Central memory CD8-positive, alpha-beta T cell (primary cell): ENCODE measurements around the gene DST.
"Not testable (repeated sequence)": the region's sequence is repeated elsewhere in the genome, so short reads cannot be mapped to it uniquely, and the experiment has no call there.

Experiments
- ATAC-seq: fragments of 150-1000 bp; cut with Tn5 transposase; replicated peaks from 2 replicates; pipeline ENCODE4 v1.10.0; 2022; ENCODE audit warnings: mild to moderate bottlenecking, moderate FRiP score, moderate number of reproducible peaks; ENCODE audit not compliant: poor library complexity, severe bottlenecking; ENCODE audit errors: extremely low read depth
- DNase-seq, 2 donors: peaks; one replicate each; pipeline ENCODE4 v3.0.0; 2021; ENCODE audit warnings: low spot score in 2 of 2
- H3K27ac Mint-ChIP-seq: one replicate; pipeline ENCODE4 v1.8.0; 2022; ENCODE audit warnings: low read depth, mild to moderate bottlenecking, moderate library complexity, mixed read lengths
- H3K27me3 Mint-ChIP-seq: one replicate; pipeline ENCODE4 v1.8.0; 2022; ENCODE audit warnings: mixed read lengths
- H3K36me3 Mint-ChIP-seq: one replicate; pipeline ENCODE4 v1.8.0; 2022; ENCODE audit warnings: mild to moderate bottlenecking, moderate library complexity, mixed read lengths; ENCODE audit not compliant: insufficient read depth
- H3K4me1 Mint-ChIP-seq: one replicate; pipeline ENCODE4 v1.8.0; 2022; ENCODE audit warnings: mixed read lengths
- H3K4me3 Mint-ChIP-seq: one replicate; pipeline ENCODE4 v1.8.0; 2022; ENCODE audit warnings: mild to moderate bottlenecking, moderate library complexity, mixed read lengths
- H3K9me3 Mint-ChIP-seq: one replicate; pipeline ENCODE4 v1.8.0; 2022; ENCODE audit warnings: mixed read lengths

The DST gene

DNA sequence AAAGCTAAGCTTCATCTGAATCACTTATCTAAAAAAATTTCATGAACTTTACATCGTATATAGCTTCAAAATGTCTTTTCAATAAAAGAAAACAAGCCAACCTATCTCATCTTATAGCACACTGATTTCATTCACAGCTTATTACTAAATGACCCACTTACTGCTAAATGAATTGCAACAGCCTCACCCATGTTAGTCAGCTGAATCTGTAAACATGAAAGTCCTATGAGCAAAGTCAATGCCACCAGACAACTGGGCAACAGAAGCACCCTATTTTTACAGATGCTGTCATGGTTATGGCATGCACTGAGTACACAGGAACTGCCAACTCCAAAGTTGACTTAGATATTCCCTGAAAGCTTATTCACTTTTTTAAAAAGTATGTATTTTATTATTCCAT is 41.2 kb upstream of the DST start:
- ATAC-seq (no peak), DNase-seq (no peak)
- H3K9me3 Mint-ChIP-seq, result no peaks in the 10 kb centered on the region
- peaks cover 7% of the 10 kb centered on the region for H3K27me3 Mint-ChIP-seq
- H3K4me3 Mint-ChIP-seq, result no peak overlapping the region
- no peak overlapping the region for H3K27ac Mint-ChIP-seq
- H3K36me3 Mint-ChIP-seq, result no peaks in the 10 kb centered on the region
- H3K4me1 Mint-ChIP-seq, result no peaks in the 10 kb centered on the region

DNA sequence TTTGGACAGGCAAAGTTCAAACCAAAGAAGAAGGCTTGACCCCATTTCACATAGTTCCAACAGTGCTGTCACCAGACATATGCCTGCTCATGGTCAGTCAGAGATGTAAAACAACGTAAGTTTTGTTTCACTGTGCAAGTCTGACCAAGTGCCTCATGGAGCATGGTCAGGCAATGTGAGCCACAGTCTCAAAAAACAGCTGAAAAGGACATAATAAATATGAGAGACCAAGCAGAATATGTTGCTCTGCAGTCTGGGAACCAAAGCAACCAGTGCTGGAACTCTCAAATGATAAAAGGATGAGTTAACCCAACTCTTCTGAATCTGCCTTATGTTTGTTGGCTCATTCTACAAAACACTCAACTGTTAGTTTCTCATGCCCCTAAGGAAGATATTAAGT is 39.9 kb upstream of the DST start:
- no peak for DNase-seq
- H3K4me1 Mint-ChIP-seq, result no peaks in the 10 kb centered on the region
- H3K9me3 Mint-ChIP-seq, result no peaks in the 10 kb centered on the region
- H3K36me3 Mint-ChIP-seq, result no peaks in the 10 kb centered on the region
- no peak overlapping the region for H3K4me3 Mint-ChIP-seq
- H3K27ac Mint-ChIP-seq, result no peak overlapping the region
- ATAC-seq, result no peak
- H3K27me3 Mint-ChIP-seq, result no peaks in the 10 kb centered on the region

DNA sequence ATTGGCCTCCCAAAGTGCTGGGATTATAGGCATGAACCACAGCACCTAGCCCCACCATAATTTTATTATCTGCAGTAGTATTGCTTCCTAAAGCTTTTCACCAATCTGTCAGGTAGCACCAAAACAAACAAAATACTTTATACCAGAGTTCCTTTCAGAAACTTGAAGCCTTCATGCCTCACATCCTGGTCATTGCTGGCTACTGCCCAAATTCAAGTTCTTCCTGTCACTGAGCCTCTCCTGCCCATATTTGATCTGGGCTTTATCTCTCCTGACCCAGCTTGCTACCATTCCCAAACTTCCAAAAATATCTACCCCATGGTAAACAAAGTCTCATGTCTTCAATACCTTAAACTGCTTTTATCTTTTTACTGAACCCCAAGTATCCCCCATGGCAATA is 34.9 kb upstream of the DST start:
- Mint-ChIP-seq H3K9me3 (no peaks in the 10 kb centered on the region), H3K27me3 (no peaks in the 10 kb centered on the region), H3K4me1 (no peaks in the 10 kb centered on the region), H3K36me3 (no peaks in the 10 kb centered on the region), H3K4me3 (no peak overlapping the region), H3K27ac (no peak overlapping the region)
- no peak for ATAC-seq
- no peak for DNase-seq

DNA sequence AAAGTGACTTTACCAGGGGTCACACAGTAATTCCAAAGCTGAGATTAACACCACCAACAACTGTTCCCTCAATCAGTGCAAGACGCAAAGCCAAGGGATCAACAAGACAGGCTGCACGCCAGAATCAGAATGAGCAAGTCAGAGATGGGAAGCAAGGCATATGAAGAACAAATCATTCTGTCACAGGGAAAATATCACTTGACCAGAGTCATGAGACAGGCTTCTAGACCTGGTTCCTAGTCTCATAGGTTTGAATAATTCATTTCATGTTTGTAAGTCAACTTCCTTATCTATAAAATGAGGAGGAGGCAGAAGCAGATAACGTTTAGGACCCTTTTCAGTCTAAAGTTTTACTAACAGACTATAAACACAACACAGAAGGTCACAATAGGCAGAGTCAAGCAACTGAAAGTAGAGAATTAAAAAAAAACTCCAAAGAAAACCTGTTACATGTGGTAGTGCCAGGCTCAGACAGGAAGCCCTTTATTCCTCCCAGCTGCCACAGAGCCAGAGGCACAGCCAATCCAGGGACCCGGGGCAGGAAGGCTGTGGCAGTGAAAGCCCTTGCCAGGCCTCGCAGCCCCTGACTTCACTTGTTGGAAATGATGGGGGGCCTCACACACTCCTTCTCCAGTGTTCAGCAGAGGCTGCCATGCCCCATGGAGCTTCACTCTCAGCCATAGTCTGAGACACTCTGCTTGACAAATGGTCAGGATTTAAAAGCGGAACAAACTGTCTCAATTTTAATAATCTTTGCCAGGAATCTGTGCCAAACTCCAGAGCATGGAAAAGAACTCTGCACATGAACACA is 29.2 kb upstream of the DST start:
- no peak for DNase-seq
- no peaks in the 10 kb centered on the region for H3K27me3 Mint-ChIP-seq
- H3K27ac Mint-ChIP-seq, result no peak overlapping the region

DNA sequence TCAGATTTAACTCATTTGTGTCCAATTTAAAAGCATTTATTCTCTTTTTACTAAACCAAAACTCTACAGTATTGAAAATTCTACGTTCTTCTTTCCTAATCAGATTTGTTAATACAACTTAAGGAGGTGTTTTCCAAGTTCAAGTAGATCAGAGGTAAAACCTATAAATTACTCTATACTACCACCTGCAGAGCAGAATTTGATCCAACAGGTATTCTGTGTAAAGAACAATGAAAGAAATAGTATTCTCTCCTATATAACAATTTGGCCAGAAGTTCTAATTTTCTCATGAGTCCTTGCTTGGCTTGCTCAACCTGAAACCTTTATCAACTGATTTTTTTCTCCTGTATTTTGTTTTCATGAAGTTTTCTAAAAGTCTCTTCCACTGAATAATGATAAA is 28.5 kb upstream of the DST start:
- no peaks in the 10 kb centered on the region for H3K27me3 Mint-ChIP-seq
- ATAC-seq (no peak), DNase-seq (no peak)
- no peak overlapping the region for H3K27ac Mint-ChIP-seq
- H3K36me3 Mint-ChIP-seq, result peaks cover 2% of the 10 kb centered on the region
- no peaks in the 10 kb centered on the region for H3K4me1 Mint-ChIP-seq
- no peaks in the 10 kb centered on the region for H3K9me3 Mint-ChIP-seq
- H3K4me3 Mint-ChIP-seq, result no peak overlapping the region

More for the DNA sequence above, 29.2 kb upstream of the DST start:
- no peaks in the 10 kb centered on the region for H3K9me3 Mint-ChIP-seq
- ATAC-seq, result no peak
- H3K4me1 Mint-ChIP-seq, result no peaks in the 10 kb centered on the region
- no peak overlapping the region for H3K4me3 Mint-ChIP-seq
- H3K36me3 Mint-ChIP-seq, result peaks cover 2% of the 10 kb centered on the region

DNA sequence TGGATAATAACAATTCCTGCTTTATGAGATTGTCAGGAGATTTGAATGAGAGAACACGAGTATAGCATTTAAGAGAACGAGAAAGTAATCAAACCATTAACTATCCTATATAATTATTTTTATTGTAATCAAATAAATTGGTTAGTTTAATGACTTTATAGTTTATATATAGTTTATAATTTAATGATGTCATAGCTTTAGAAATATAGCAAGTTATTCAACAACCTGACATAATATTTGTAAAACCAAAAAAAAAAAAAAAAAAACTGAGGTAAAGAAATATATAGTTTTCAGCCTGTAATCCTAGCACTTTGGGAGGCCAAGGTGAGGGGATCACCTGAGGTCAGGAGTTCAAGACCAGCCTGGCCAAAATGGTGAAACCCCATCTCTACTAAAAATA is 26.4 kb upstream of the DST start:
- DNase-seq (no peak), ATAC-seq (no peak)
- H3K27ac Mint-ChIP-seq, result no peak overlapping the region
- no peaks in the 10 kb centered on the region for H3K27me3 Mint-ChIP-seq
- H3K4me1 Mint-ChIP-seq, result no peaks in the 10 kb centered on the region
- peaks cover 2% of the 10 kb centered on the region for H3K36me3 Mint-ChIP-seq
- H3K4me3 Mint-ChIP-seq, result no peak overlapping the region
- no peaks in the 10 kb centered on the region for H3K9me3 Mint-ChIP-seq

DNA sequence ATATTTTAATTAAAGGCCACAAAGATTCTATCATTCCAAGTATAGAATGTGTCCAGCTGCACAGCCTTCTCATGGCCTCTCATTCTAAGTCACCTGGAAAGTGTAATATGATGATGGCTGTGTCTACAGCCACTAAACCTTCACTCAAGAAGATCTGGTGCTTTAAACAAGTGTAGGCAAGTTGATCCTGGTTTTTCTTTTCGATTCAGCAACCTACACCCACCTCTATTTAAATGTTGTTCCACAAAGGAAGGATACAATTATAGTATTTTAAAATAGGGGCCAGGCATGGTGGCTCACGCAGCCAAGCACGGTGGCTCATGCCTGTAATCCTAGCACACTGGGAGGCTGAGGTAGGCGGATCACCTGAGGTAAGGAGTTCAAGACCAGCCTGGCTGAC is 25.5 kb upstream of the DST start:
- Mint-ChIP-seq H3K27me3 (no peaks in the 10 kb centered on the region), H3K27ac (no peak overlapping the region), H3K36me3 (peaks cover 2% of the 10 kb centered on the region), H3K4me1 (no peaks in the 10 kb centered on the region), H3K4me3 (no peak overlapping the region), H3K9me3 (no peaks in the 10 kb centered on the region)
- no peak for ATAC-seq
- DNase-seq, result no peak

DNA sequence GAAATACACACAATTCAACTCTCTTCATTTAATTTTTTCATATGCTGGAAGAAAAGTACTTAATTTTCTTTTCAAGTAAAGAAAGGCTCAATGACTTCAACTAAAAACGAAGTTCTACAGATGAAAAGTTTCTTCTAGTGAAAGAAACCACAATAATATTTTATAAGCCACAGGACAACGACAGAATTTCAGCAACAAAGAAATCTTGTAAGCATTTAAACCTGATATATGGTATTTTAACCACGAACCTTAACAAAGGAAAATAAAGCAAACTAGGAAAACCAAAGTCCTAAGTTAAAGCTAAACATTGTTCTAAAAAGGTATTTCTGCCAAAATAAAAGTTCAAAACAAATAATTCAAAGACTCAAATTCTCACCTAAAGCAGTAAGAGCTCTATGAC is 24.6 kb upstream of the DST start:
- Mint-ChIP-seq H3K9me3 (no peaks in the 10 kb centered on the region), H3K27ac (no peak overlapping the region), H3K4me3 (no peak overlapping the region), H3K4me1 (no peaks in the 10 kb centered on the region), H3K36me3 (peaks cover 2% of the 10 kb centered on the region), H3K27me3 (no peaks in the 10 kb centered on the region)
- DNase-seq (no peak), ATAC-seq (no peak)

DNA sequence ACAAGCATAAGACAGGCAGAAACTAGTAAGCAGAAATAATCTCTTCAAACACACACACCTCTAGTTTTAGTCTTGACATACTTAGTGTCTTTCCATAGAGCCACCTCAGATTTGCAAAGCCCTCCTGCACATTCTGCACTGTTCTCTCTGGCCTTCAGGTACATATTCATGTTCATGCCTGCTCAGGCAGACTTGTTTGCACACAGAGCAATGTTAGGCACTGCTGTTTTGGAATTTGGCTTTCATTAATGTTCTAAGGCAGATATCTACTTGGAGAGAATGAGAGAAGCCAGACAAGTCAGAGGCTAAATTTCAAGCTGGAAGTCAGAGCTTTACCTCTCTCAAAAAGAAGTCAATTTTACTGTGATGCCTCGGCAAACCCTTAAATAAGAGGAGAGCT is 21.3 kb upstream of the DST start:
- ATAC-seq, result no peak
- DNase-seq, result no peak
- no peaks in the 10 kb centered on the region for H3K9me3 Mint-ChIP-seq
- no peak overlapping the region for H3K4me3 Mint-ChIP-seq
- H3K27me3 Mint-ChIP-seq, result no peaks in the 10 kb centered on the region
- no peak overlapping the region for H3K27ac Mint-ChIP-seq
- H3K4me1 Mint-ChIP-seq, result no peaks in the 10 kb centered on the region
- no peaks in the 10 kb centered on the region for H3K36me3 Mint-ChIP-seq

DNA sequence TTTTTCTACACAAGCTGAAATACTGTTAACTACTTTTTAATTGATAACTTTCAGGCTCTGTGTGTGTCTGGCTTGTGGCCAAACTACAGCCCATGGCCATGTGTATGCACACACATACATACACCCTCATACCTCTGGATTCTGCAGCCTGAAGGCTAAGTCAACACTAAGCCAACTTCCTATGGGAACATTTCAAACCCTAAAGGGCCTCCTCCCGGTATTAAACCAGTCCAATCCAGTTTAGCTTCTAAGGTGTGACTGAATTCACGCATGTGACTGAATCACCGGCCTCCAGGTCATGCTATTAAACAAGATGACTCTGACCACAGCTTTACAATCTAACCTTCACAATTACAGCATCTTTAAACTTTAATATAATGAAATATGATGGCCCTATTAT is 20.7 kb upstream of the DST start:
- Mint-ChIP-seq H3K4me1 (no peaks in the 10 kb centered on the region), H3K27me3 (no peaks in the 10 kb centered on the region), H3K27ac (no peak overlapping the region), H3K36me3 (no peaks in the 10 kb centered on the region), H3K4me3 (no peak overlapping the region), H3K9me3 (no peaks in the 10 kb centered on the region)
- DNase-seq (no peak), ATAC-seq (no peak)

DNA sequence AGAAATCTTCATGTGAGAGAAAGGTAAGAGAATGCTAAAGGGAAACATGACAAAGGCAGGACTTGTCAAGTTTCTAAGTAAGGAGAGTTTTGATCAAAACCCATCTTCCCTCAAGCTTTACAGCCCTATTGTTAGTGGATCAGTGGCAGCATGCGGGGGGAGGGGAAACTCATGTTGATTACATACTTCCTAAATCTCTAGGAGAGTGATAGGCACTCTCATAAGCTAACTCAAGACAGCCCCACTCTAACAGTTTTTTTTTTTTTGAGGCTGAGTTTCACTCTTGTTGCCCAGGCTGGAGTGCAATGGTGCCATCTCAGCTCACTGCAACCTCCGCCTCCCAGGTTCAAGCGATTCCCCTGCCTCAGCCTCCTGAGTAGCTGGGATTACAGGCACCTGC is 18.6 kb upstream of the DST start:
- not testable (repeated sequence) for H3K27ac Mint-ChIP-seq, DNase-seq, H3K4me1 Mint-ChIP-seq, H3K9me3 Mint-ChIP-seq, H3K36me3 Mint-ChIP-seq, H3K27me3 Mint-ChIP-seq, ATAC-seq, H3K4me3 Mint-ChIP-seq

DNA sequence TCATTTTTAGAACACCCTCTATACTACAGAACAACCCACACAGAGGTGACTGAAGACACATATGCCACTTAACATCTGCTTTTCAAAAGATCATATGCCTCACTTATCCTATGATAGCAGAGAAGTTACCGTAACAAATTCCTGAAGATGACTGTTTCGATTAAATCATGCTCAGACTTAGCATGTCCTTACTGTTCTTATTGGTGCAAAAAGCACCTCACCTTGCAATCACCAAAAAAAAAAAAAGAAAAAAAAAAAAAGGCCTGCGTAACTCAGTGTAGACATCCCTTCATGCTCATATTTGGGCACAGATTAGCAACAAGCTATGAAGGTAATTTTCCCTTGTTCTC is 17.7 kb upstream of the DST start:
- Mint-ChIP-seq H3K4me3 (no peak overlapping the region), H3K27ac (no peak overlapping the region), H3K9me3 (no peaks in the 10 kb centered on the region), H3K36me3 (peaks cover 2% of the 10 kb centered on the region), H3K27me3 (no peaks in the 10 kb centered on the region), H3K4me1 (no peaks in the 10 kb centered on the region)
- ATAC-seq (no peak), DNase-seq (no peak)

DNA sequence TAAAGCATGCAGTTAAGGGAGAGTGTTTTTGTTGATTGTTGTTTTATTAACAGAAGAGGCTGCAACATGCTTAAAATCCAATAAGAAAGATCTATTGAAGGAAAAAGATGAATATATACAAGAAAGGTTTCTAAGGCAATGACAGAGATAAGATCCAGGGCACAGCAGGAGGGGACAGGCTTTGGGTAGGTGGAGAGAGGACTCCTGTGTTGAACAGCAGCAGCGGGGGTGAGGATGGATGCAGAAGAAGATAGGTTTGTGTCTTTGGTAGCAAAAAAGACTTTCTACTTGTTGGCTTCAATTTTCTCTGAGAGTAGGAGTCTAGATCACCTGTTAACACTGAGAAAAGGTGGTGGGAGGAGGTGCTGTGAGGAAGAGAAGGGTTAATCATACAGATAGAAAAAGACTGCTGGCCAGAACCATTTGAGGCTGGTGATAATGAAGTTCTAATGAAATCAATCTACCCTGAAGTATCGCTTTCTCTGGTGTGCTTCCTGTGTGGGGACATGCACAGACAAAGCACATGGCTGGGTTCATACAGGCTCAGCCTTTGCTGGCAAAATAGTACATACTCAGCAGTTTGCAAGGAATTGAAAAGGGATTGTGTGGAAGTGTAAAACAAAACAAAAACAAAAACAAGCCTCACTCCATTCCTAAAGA is 17.2 kb upstream of the DST start:
- Mint-ChIP-seq H3K27ac (no peak overlapping the region), H3K4me1 (no peaks in the 10 kb centered on the region), H3K27me3 (no peaks in the 10 kb centered on the region), H3K9me3 (no peaks in the 10 kb centered on the region), H3K4me3 (no peak overlapping the region), H3K36me3 (peaks cover 2% of the 10 kb centered on the region)
- ATAC-seq (no peak), DNase-seq (no peak)
